Loucy (cell line): ENCODE data around the gene COL23A1.

Source experiments
- EZH2phosphoT487 ChIP-seq: fragments of 200-600 bp; IDR thresholded peaks from 2 replicates; pipeline ENCODE4 v1.6.1; 2018; ENCODE audit warnings: antibody characterized with exemption, mild to moderate bottlenecking, moderate library complexity, borderline replicate concordance
- TF ChIP-seq, protein P1 (sequence below): fragments of 200-600 bp; sonication (generic); conservative IDR thresholded peaks from 2 replicates; pipeline ENCODE4 v1.5.1; 2014; ENCODE audit warnings: mild to moderate bottlenecking, antibody characterized with exemption, low read length

DNA sequence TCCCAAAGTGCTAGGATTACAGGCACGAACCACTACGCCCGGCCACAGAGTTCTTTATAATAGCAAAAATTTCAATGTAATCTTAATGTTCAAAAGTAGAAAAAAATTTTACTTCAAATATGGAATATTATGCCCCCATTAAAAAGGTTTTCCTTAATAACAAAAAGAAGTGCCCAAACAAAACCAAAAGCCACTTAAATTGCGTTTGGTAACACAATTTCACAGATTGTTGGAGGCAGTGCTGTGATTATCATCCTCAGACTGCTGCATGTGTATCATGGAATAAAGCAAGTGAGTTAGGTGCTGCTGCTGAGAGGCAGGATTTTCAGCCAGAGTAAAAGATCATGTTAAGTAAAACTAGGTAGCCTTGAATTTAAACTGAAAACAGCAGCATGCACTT is 132.7 kb downstream of the COL23A1 start:
- TF ChIP-seq, protein P1, sequence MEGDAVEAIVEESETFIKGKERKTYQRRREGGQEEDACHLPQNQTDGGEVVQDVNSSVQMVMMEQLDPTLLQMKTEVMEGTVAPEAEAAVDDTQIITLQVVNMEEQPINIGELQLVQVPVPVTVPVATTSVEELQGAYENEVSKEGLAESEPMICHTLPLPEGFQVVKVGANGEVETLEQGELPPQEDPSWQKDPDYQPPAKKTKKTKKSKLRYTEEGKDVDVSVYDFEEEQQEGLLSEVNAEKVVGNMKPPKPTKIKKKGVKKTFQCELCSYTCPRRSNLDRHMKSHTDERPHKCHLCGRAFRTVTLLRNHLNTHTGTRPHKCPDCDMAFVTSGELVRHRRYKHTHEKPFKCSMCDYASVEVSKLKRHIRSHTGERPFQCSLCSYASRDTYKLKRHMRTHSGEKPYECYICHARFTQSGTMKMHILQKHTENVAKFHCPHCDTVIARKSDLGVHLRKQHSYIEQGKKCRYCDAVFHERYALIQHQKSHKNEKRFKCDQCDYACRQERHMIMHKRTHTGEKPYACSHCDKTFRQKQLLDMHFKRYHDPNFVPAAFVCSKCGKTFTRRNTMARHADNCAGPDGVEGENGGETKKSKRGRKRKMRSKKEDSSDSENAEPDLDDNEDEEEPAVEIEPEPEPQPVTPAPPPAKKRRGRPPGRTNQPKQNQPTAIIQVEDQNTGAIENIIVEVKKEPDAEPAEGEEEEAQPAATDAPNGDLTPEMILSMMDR = no peak
- no peak for TF ChIP-seq EZH2phosphoT487
